GM21619 (cell line): ENCODE measurements around the gene KBTBD6.
"Not testable (repeated sequence)": the region's sequence is repeated elsewhere in the genome, so short reads cannot be mapped to it uniquely, and the experiment has no call there.

Source experiments
- ATAC-seq: cut with Tn5 transposase; IDR thresholded peaks from one replicate; pipeline ENCODE4 v1.9.1; 2021; ENCODE audit not compliant: unreplicated experiment

Gene KBTBD6

DNA sequence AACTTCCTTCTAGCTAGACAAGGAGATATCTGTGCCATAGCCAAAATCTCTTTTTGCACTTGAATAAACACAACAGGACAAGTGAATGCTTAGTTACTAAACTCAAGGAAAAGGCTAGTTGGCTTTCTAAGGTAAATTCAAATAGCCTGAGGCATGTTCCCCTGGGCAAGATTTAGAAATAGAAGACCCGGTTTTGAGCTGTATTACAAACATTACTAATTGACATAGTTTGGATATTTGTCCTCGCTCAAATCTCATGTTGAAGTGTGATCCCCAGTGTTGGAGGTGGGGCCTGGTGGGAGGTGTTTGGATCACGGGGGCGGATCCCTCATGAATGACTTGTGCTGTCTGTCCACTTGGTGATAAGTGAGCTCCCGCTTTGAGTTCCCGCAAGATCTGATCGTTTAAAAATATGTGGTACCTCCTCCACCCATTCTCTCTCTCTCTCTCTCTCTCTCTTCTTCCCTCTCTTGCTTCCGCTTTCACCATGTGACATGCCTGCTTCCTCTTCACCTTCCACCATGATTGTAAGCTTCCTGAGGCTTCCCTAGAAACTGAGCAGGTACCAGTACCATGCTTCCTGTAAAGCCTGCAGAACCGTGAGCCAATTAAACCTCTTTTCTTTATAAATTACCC, 3.9 kb upstream of the KBTBD6 start:
- ATAC-seq, result no peak

DNA sequence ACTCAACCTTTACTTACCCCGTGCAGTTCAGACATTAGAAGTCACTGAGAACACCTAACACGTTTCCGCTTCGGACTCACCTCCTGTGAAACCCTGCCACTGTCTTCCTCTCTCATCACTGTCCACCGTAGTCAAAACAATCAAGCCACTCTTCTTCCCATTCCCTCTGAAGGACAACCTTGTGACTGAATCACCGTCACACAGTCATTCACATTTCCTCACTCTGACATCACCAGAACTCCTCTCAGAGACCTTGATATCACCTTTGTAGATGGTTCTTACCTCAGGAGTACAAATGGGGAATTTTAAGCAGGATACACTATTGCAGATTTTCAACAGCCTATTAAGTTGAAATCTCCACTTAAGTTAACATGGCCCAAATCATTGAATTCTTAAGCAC, 1.3 kb upstream of the KBTBD6 start:
- no peak for ATAC-seq

DNA sequence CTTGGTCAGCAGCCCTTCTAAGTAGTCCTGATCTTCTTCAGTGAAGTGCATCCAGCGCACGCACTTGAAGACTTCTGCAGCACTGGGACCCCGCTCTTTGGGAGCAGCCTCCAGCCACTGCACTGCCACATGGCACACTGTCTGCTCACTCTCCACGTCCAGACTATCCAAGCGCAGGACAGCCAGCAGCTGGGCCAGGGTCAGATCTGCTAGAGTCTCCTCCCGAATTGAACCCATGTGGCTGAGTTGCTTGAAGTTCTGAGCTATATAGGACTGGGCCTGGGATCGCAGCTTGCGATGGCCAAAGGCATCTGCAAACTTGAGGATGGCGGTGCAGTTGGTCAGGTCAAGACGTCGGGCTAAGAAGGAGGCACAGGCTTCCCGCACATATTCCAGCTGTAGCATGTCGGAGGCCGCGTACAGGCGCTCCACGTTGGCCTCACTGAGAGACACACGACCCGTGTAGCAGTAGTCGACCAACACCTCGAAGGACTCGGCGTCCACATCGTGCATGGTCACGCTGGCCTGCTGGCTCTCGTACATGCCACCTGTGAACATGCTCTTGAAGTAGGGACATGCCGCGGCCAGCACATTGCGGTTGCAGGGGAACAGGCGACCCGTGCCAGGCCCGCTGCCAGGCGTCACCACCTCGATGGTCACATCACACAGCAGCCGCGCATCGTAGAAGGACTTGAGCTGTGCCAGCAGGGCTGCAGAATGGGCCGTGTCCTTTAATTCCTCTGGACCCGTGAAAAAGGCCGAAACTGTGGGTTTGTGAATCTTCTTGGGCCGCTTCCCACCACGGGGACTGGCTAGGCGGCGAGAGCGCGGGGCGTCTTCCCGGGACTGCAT, 716 bp downstream of the KBTBD6 start:
- peak; percentile 15 for ATAC-seq

DNA sequence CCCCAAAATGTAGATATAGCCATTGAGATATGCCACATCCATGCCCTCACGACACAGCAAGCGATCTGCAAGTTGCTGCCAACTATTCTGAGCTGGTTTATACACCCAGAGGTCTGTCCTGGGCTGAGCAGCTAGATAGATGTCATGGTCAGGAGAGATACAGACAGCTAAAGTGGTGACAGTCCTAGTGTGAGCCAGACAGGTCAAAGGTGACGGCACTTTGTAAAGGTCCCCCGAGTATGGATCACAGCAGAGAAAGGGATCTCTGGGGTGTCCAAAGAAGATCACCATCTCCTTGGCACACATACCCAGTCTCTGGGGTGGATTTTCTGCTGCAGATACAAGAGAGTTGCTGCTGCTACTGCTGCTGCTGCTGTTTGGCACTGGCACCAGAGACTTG, 1.4 kb downstream of the KBTBD6 start:
- not testable (repeated sequence) for ATAC-seq

DNA sequence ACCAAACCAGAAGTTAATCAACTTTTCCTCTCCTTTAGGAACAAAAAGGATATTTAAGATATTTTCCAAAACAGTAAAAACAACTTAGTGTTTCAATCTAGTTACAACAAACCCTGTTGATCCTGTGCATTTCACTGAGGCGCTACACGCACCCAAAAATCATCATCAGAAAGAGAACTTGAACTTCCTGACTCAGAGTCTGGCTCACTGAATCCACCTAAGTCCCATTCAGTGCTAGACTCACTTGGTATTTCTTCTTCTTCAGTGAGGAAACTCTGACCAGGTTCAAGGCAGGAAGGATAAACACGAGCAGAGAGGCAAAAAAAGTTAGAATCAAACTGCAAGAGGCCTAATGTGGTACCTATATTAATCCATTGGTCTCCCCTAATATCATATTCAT, 2.2 kb downstream of the KBTBD6 start:
- ATAC-seq, result no peak

DNA sequence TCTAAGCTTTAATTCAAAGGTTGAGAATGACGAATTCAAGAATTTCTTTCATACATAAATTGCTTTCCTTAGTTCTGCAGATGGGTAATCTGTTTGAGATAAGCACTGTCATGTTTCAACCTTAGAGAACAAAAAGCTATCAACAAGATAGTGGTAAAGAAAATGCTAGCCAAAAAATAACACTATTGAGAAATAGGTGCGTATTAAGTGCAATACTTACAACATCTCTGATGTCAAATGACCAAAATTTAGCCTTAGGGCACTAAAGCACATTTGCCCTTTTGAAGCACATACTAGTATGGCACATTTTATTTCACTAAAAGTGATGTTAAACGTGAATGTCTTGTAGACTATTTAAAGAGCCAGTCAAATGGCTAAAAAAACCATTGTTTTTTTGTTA, 4.9 kb downstream of the KBTBD6 start:
- ATAC-seq, result no peak

DNA sequence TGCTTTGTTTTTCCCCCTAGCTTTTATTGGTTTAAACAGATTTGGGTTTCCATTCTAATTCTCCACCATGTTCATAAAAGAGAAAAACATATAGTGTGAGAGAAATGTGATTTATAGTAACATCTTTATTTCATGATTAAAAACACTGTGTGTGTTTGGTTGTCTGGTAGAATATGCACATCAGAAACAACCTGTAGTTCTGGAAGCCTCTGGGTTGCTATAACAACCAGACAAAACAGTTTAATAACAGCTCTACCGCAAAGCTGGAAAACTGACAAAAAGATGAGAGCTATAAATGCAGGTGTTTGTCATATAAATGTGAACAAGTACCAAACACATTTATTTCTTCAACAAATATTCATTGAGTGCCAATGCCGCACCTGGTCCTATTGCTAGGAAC, 9.8 kb downstream of the KBTBD6 start:
- no peak for ATAC-seq

DNA sequence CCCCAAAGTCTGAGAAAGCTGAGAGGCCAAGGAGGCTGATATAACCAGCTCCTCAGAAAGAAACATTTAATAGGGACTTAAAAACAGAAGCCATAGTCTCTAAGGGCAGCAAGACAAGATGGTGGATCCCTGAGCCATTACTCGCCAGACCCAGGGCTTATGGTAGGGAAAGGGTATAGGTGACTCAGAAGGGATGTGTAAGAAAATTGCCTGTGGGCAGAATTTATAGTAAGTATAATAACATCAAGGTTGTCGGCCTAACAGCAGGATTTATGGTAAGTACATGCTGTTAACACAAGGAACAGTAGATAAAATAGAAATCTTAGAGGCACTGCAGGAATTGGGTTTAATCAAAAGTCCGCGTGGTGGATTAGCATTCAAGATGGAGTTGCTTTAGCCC, 14.7 kb downstream of the KBTBD6 start:
- ATAC-seq, result no peak

DNA sequence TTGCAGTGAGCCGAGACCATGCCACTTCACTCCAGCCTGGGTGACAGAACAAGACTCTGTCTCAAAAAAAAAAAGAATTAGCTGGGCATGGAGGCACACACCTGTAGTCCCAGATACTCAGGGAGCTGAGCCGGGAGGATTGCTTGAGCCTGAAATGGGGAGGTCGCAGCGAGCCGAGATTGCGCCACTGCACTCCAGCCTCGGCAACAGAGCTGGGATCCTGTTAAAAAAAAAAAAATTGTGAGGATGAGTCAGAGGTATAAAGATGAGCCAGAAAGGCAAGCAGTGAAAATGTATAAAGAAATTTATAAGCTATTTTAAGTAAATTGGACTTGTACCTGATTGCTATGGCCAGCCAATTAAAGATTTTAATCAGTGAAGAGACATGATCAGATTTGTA, 21.1 kb downstream of the KBTBD6 start:
- ATAC-seq, result no peak

DNA sequence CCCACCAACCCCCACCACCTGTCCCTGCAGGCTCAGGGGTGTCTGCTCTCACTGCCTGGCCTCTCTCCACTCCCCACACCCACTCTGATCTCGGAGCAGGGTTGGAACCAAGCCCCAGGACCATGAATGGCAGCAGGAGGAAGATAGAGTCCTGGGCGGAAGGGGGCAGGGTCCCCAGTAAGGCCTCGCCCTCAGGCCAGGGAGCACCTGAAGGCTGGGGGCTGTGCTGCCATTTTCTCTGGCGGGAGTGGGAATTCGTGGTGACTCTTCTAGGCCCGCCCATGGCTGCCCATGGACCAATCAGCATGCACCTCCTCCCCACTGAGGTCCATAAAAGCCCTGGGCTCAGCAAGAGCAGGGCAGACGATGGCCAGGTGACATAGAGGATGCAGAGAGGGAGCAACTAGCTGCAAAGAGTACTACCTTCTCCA, 25.0 kb downstream of the KBTBD6 start:
- ATAC-seq, result no peak

DNA sequence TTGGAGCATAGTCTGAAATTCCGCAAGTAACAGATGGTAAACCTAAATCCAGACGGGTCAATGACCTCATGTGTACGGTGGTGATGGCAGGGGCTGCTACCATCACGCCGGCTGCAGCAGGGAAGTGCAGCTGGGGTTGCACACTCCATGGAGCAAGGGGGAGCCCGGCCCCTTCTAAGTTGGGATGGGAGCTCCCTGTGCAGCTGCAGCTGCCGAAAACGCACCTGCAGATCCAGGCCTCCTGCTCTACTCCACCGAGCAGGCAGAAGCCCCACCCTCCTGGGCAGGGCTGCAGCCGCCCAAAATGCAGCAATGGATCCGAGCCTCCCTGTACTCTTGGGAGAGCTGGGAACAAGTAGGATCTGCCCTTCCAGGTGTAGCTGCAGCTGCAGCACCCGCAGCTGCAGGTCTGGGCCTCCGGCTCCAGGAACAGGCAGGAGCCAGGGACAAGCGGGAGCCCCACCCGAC, 25.5 kb downstream of the KBTBD6 start:
- ATAC-seq, result no peak

DNA sequence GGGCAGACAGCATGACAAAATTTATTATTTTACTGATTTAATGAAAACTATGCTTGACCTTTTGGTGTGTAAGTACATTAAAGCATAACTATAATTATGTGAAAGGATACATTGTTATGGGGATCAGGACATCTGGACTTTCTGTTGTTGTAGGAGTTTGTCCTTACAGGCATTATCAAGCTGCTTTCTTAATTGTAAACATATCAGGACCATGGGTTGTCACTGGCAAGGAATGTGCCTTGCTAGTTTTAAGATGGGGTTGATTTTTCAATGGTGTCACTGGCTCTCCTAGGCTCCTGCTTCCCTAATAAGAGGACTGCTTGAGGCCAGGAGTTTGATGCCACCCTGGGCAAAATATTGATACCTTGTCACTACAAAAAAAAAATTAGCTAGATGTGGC, 32.6 kb downstream of the KBTBD6 start:
- no peak for ATAC-seq

DNA sequence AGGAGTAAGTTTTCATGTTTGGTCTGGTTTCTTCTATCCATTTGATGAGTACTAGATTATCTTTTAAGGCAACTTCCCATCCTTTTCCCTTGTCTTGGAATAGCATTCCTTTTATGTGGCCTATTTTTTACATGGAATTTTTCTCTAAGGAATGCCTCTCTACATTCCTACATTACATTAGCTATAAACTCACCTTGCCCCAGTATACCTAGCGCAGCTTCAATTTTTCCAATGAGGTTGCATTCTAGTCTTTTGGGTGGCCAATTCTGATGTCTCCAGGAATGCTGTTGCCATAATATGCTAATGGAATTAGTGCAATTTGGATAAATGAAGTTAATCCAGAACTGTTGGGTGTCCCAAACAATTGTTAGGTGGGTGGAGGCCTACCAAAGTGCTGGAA, 33.8 kb downstream of the KBTBD6 start:
- ATAC-seq, result no peak

DNA sequence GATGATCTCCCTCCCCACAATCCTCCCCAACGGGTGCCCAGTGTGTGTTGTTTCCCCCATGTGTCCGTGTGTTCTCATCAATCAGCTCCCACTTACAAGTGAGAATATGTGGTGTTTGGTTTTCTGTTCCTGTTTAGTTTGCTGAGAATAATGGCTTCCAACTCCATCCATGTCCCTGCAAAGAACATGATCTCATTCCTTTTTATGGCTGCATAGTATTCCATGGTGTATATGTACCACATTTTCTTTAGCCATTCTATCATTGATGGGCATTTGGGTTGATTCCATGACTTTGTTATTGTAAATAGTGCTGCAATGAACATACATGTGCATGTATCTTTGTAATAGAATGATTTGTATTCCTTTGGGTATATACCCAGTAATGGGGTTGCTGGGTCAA, 36.9 kb downstream of the KBTBD6 start:
- not testable (repeated sequence) for ATAC-seq

DNA sequence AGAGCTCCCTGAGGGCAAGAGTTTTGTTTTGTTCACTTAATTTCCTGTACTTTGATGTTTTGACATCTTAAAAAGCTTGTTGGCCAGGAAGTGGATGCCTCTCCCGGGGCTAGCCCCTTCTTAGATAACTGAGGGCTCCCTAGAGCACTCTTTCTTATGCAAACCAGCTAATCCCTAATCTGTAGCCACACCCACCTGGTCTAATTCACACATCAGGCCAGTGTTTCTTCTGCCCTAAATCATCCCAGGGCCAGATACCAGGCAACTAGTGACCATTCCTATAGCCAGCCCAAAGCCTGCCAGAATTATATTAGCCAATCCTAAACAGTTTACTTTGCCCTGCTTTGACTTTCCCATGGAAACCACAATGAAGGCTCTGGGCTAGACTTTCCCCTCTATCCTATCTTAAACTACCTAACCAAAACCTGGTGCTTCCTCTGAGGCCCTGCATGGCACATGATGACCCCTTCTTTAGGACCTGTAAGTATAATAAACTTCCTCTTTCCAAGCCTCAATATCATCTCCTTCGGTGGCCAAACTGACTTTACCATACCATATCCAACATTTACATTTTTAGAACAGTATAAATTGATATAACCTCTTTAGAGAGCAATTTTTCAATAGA, 46.5 kb downstream of the KBTBD6 start:
- ATAC-seq, result no peak

DNA sequence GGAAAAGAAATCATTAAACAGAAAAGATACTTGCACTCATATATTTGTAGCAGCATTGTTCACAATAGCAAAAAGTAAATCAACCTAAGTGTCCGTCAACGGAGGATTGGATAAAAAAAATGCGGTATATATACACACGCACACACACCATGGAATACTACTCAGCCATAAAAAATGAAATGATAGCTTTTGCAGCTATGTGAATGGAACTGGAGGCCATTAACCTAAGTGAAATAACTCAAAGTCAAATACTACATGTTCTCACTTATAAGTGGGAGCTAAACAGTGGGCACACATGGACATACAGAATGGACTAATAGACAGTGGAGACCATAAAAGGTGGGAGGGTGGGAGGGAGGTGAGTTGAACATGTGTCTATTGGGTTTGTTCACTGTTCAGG, 52.9 kb downstream of the KBTBD6 start:
- ATAC-seq, result no peak
